Transverse colon (tissue), 4 donors: ENCODE measurements around the gene WDR64.

Experiments used
- CTCF ChIP-seq, 5 experiments: fragments of 200-600 bp in 3 of 5; fragments of 450-650 bp in 2 of 5; sonication (generic) in 3 of 5; IDR thresholded peaks; 1 replicate in 2 of 5; 2 replicates in 3 of 5; pipeline ENCODE4 v1.5.1; 2016 to 2017; ENCODE audit warnings: antibody characterized with exemption in 5 of 5, inconsistent platforms in 3 of 5, mild to moderate bottlenecking in 2 of 5, moderate library complexity in 1 of 5
- EP300 ChIP-seq: sonication (generic); formaldehyde crosslinking; IDR thresholded peaks from one replicate; pipeline ENCODE4 v1.6.1; 2017; ENCODE audit warnings: antibody characterized with exemption, low read depth
- POLR2A ChIP-seq: fragments of 450-650 bp; IDR thresholded peaks from one replicate; pipeline ENCODE4 v1.6.1; 2016; ENCODE audit warnings: antibody characterized with exemption, mild to moderate bottlenecking, moderate library complexity
- POLR2AphosphoS5 ChIP-seq, 3 donors: sonication (generic); formaldehyde crosslinking; IDR thresholded peaks; one replicate each; pipeline ENCODE4 v1.6.1; 2016; ENCODE audit warnings: antibody characterized with exemption in 3 of 3

GRCh38 chr1:241847540-241847795 lies 195.4 kb downstream of the WDR64 start:
- TF ChIP-seq POLR2A (no peak), CTCF (IDR thresholded peaks at IDR 0.05) (no peak), EP300 (no peak), POLR2AphosphoS5 (IDR thresholded peaks at IDR 0.05) (no peak)
